AG08395 (cell line): ENCODE data around the gene CLPTM1L.

Experiments used
- DNase-seq: peaks from one replicate; pipeline ENCODE4 v3.0.0; 2012; ENCODE audit warnings: mixed read lengths, low spot score

Gene CLPTM1L

GRCh38 chr5:1315018-1315708 lies 29.7 kb downstream of the CLPTM1L start:
- no peak for DNase-seq

- DNase-seq, result no peak
Measured at GRCh38 chr5:1314564-1314982, 30.3 kb downstream of the CLPTM1L start.

GRCh38 chr5:1312993-1313833 lies 31.7 kb downstream of the CLPTM1L start:
- DNase-seq, result peak; percentile 5

- no peak for DNase-seq
Measured at GRCh38 chr5:1312206-1312605, 32.7 kb downstream of the CLPTM1L start.

GRCh38 chr5:1311439-1312055 lies 33.4 kb downstream of the CLPTM1L start:
- no peak for DNase-seq

GRCh38 chr5:1310118-1310517 lies 34.8 kb downstream of the CLPTM1L start:
- no peak for DNase-seq

GRCh38 chr5:1304033-1304432 lies 40.9 kb downstream of the CLPTM1L start:
- no peak for DNase-seq

- no peak for DNase-seq
Measured at GRCh38 chr5:1302258-1302657, 42.6 kb downstream of the CLPTM1L start.

- no peak for DNase-seq
Measured at GRCh38 chr5:1300581-1301083, 44.3 kb downstream of the CLPTM1L start.

GRCh38 chr5:1299961-1300360 lies 44.9 kb downstream of the CLPTM1L start:
- DNase-seq, result no peak

GRCh38 chr5:1299511-1299850 lies 45.4 kb downstream of the CLPTM1L start:
- DNase-seq, result no peak

- DNase-seq, result no peak
Measured at GRCh38 chr5:1298723-1299510, 46.0 kb downstream of the CLPTM1L start.

GRCh38 chr5:1298067-1298551 lies 46.8 kb downstream of the CLPTM1L start:
- no peak for DNase-seq

- DNase-seq, result no peak
Measured at GRCh38 chr5:1297243-1297642, 47.7 kb downstream of the CLPTM1L start.

GRCh38 chr5:1295650-1296037 lies 49.3 kb downstream of the CLPTM1L start:
- DNase-seq, result no peak

- no peak for DNase-seq
Measured at GRCh38 chr5:1294835-1295649, 49.9 kb downstream of the CLPTM1L start, which contains the start of gene TERT. Gene TERT, minus strand, starts transcription at chr5:1295068. Its CDS starts 79 bp downstream, at chr5:1294989.

- no peak for DNase-seq
Measured at GRCh38 chr5:1294206-1294834, 50.6 kb downstream of the CLPTM1L start.

GRCh38 chr5:1293416-1294205 lies 51.3 kb downstream of the CLPTM1L start:
- no peak for DNase-seq

- DNase-seq, result no peak
Measured at GRCh38 chr5:1292846-1293415, 52.0 kb downstream of the CLPTM1L start.
